IPS DF 19.7 (cell line): ENCODE results near the gene CFD.
"Not testable (repeated sequence)": the region's sequence is repeated elsewhere in the genome, so short reads cannot be mapped to it uniquely, and the experiment has no call there.

ENCODE experiments used
- DNase-seq: peaks from one replicate; pipeline ENCODE4 v3.0.0-alpha.2; 2013; ENCODE audit warnings: low read depth, low spot score

The CFD gene

DNA sequence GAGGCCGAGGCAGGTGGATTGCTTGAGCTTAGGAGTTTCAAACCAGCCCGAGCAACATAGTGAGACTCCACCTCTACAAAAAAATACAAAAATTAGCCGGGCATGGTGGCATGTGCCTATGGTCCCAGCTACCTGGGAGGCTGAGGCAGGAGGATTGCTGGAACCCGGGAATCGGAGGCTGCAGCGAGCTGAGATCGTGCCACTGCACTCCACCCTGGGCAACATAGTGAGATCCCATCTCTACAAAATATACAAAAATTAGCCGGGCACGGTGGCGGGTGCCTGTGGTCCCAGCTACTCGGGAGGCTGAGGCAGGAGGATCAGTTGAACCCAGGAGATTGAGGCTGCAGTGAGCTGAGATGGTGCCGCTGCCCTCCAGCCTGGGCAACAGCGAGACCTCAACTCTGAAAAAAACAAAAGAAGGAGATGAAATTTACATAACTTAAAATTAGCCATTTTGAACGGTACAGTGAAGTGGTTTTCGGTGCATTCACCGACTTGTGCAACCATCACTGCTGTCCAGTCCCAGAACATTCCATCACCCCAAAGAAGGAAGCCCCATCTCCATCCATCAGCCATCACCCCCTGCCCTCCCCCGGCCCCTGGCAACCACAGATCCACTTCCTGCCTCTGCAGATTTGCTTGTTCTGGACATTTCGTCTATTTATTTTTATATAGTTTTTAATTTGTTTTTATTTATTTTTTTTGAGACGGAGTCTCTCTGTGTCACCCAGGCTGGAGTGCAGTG is 33.4 kb upstream of the CFD start:
- DNase-seq: no peak

DNA sequence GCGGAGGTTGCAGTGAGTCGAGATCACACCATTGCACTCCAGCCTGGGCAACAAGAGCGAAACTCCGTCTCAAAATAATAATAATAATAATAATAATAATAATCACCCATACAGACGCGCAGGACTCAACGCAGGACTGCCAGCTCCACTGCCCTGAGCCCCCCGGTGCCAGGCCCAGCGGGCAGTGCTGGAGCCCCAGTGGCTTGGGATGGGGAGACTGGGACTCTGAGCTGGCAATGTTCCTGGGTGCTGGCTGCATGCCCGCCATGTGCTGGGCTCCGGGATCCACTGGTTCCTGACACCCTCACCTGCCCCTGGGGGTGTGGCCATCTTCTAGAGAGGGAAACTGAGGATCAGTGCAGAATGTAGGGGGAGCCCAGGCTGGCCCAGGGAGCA is 32.2 kb upstream of the CFD start:
- DNase-seq: no peak

DNA sequence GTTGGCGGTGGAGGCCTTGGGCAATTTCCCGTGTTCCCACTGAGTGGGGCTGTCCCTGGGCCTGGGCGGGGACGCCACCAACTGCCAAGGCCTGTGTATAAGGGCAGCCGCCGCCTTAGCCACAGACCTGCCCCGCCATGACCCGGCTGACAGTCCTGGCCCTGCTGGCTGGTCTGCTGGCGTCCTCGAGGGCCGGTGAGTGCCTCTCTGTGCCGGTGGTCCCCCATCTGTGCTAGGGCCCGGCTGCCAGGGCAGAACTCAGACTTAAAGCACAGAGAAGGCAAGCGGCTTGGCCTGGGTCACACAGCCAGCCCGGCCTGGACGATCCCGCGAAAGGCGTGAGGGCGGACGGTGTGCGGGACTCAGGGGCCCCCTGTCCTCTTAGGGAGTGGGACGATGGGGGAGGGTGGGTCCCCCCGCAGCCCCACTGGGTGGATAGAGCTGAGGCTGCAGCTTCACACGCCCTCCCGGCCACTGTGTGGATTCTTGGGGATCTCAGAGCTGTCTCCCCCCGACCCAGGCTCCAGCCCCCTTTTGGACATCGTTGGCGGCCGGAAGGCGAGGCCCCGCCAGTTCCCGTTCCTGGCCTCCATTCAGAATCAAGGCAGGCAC is 31.6 kb upstream of the CFD start, which contains the start of gene AZU1:
AZU1 (plus strand) TSS at position 128 of the 612 bp plus-strand sequence; CDS start at position 138, 10 bp downstream.
- DNase-seq: no peak

DNA sequence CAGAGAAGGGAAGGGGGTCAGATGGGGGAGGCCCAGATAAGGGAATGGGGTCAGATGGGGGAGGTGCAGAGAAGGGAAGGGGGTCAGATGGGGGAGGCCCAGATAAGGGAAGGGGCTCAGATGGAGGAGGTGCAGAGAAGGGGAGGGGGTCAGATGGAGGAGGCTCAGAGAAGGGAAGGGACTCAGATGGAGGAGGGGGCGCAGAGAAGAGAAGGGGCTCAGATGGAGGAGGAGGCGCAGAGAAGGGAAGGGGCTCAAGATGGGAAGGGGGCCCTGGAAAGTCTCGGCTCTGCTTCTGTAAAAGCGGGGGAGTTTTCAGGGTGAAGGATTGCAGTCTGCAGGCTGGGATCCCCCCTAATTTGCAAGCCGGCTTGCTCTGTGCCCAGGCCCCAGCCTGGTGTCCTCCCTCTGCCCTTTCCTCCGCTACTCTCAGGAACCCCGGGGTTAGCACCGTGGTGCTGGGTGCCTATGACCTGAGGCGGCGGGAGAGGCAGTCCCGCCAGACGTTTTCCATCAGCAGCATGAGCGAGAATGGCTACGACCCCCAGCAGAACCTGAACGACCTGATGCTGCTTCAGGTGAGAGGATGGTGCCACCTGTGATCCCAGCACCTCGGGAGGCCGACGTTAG is 30.2 kb upstream of the CFD start:
- DNase-seq: no peak

DNA sequence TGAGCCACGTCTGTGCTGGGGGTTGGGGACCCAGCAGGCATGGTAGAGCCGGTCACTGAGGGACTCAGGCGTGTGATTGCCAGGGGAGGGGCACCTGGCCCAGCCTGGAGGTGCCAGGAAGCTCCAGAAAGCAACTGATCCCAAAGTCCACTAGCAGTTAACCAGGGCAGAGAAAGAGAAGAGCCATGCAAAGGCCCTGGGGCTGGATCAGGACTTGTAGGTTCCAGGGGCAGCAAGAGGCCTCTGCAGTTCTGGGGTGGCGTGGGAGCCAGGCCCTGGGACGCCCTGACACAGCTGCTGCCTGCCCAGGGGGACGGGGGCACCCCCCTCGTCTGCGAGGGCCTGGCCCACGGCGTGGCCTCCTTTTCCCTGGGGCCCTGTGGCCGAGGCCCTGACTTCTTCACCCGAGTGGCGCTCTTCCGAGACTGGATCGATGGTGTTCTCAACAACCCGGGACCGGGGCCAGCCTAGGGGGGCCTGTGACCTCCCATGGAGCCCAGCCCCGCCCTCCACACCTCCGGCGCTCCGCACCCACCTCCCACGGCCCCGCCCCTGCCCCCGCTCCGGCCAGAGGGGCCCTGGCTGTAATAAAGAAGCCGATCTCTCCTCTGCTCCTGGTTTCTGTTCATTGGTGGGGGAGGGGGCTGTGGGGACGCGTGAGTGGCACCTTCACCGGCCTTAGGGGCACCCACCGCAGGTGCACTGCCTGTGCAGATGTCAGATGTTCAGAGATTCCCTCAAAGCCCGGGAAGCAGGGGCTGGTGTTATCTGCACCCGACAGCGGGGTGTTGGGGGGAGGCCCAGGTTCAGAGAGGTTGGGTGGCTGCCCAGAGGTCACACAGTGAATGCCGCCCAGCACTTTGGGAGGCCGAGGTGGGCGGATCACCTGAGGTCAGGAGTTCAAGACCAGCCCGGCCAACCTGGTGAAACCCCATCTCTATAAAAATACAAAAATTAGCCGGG is 27.8 kb upstream of the CFD start:
- no peak for DNase-seq

DNA sequence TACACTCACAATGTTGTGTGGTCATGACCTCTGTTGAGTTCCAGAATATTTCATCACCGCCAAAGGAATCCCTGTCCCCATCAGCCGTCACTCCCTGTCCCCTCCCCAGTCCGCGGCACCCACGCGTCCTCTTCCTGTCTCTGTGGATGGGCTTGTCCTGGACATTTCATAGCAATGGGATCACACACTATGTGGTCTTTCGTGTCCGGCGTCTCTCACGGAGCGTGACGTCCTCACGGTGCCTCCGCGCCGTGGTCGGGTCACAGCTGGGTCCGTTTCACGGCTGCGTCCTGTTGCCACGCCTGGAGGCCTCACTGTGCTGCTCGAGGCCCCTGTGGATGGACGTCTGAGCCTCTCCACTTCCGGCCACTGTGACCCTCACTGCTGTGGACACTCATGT is 25.2 kb upstream of the CFD start:
- DNase-seq: no peak

DNA sequence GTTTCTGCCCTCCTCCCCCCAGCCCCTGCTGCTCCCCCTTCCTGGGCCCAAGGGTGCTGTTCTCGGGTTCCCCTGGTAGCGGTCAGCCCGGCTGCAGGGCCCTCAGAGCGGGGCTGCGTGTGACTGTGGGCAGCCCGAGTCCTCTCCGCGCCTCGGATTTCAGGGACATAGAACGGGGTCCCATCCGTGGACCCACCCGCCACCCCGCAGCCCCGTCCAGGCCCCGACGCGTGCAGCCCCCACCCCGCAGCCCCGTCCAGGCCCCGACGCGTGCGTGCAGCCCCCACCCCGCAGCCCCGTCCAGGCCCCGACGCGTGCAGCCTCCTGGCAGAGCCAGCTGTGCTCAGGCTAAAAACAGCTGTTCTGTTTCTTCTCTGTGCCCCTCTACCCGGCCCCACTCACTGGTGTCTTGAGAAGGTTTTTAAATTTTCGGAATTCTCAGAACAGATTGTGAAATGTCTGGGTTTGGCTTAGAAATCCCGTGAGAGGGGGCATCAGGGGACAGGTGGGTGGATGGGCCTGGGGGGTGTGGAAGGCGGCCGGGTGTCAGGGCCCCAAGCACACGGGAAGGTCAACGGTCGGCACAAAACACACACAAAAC is 24.2 kb upstream of the CFD start:
- DNase-seq: no peak

DNA sequence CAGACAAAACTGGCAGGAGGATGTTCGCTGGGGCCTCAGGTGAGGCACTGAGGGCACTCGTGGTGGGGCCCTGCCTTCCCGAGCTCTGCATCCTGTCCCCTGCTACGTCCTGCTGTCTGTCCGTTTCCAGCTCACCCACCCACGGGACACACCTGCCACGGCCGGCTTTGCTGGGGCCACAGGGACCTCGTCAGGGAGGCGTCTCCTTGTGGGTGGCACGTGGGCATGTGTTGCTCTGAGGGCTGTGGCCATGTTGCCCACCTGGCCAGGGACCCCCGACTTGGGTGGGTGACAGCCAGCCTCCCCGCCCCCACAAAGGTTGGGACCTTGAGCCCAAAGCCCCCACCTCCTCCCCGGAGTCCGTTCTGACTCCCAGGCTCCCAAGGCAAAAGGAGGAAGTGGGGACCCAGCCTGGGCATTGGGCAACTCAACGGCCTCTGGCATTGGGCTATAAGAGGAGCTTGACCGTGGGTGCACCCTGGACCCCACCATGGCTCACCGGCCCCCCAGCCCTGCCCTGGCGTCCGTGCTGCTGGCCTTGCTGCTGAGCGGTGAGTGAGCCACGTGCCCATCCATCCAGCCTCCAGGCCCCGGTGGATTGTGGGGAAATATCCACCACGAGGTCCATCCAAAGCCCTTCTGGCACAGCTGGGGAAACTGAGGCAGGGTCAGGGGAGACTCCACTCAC is 18.8 kb upstream of the CFD start, which contains the start of gene PRTN3:
PRTN3 (plus strand) TSS at position 481 of the 688 bp plus-strand sequence; CDS start at position 491, 10 bp downstream.
- no peak for DNase-seq

DNA sequence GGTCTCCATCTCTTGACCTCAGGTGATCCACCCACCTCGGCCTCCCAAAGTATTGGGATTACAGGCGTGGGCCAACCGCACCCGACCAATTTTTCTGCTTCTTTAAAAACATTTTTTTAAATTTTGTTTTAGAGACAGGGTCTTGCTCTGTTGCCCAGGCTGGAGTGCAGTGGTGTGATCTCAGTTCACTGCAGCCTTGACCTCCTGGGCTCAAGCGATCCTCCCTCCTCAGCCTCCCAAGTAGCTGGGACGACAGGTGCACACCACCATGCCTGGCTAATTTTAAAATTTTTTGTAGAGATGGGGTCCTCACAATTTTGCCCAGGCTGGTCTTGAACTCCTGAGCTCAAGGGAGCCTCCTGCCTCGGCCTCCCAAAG is 16.7 kb upstream of the CFD start:
- DNase-seq: not testable (repeated sequence)

DNA sequence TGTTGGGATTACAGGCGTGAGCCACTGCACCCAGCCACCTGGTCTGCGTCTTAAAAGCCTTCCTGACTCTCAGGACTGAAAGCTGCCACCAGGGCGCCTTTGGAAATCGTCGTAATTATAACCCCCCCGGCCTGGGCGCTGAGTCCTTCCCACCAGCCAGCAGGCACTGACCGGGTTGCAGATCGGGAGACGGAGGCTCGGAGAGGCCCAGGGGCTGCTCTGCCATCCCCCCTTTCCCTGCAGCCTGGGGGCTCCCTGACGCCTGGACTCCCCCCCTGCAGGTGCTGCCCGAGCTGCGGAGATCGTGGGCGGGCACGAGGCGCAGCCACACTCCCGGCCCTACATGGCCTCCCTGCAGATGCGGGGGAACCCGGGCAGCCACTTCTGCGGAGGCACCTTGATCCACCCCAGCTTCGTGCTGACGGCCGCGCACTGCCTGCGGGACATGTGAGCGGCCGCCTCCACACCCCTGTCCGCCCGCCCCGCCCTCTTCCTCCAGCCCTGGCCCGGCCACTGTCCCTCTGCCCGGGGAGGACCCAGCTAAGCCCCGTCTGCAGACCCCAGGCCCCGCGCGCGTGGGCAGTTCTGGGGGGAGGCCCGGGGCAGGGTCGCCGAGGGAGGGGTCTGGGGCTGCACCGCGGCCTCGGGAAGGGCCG is 16.2 kb upstream of the CFD start:
- DNase-seq: no peak

DNA sequence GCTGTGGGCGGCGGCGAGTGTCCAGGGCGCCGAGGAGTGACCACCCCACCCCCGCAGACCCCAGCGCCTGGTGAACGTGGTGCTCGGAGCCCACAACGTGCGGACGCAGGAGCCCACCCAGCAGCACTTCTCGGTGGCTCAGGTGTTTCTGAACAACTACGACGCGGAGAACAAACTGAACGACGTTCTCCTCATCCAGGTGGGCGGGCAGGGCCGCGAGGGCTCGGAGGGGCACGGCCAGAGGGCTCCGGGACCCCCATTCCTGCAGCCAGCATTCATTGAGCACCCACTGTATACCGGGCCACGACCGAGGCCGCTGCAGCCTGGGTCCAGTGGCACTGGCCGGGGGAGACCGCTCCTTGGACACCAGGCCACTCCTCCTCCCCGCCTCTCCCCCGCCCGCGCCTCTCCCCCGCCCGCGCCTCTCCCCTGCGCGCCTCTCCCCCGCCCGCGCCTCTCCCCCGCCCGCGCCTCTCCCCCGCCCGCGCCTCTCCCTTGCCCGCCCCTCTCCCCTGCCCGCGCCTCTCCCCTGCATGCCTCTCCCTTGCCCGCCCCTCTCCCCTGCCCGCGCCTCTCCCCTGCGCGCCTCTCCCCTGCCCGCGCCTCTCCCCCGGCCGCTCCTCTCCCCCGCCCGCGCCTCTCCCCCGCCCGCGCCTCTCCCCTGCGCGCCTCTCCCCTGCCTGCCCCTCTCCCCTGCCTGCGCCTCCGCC is 15.5 kb upstream of the CFD start:
- no peak for DNase-seq

DNA sequence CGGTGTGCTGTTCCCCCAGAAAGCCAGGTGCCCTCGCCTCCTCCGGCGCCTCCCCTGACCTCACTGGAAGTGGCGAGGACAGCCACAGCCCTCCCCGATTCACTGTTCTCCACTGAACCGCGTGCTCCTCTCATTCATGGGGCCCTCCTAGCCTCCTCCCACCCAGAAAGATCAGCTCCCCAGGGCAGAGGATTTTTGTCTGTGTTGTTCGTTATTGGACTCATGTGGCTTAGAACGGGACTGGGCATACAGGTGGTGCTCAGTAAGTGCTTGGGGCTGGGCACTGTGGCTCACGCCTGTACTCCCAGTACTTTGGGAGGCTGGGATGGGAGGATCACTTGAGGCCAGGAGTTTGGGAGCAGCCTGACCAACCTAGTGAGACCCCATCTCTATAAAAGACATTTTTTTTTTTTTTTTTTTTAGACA is 14.9 kb upstream of the CFD start:
- DNase-seq: no peak

DNA sequence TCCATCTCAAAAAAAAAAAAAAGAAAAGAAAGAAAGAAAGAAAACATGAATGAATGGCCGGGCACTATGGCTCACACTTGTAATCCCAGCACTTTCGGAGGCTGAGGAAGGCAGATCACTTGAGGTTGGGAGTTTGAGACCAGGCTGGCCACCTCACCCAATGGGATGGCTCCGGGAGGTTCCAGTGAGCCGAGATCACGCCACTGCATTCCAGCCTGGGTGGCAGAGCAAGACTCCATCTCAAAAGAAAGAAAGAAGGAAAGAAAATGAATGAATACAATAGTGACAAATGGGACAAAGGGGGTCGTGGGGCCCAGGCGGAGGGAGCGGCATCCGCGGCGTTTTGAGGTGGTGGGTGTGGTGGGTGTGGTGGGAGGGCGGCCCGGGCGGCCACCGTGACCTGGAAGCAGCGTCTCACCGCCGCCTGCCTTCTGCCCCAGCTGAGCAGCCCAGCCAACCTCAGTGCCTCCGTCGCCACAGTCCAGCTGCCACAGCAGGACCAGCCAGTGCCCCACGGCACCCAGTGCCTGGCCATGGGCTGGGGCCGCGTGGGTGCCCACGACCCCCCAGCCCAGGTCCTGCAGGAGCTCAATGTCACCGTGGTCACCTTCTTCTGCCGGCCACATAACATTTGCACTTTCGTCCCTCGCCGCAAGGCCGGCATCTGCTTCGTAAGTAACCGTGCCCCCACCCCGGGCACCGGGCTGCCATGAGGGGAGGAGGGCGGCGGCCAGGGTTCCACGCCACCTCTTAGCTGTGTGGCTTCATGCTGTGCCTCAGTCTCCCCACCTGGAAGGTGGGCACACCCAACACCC is 13.6 kb upstream of the CFD start:
- no peak for DNase-seq

DNA sequence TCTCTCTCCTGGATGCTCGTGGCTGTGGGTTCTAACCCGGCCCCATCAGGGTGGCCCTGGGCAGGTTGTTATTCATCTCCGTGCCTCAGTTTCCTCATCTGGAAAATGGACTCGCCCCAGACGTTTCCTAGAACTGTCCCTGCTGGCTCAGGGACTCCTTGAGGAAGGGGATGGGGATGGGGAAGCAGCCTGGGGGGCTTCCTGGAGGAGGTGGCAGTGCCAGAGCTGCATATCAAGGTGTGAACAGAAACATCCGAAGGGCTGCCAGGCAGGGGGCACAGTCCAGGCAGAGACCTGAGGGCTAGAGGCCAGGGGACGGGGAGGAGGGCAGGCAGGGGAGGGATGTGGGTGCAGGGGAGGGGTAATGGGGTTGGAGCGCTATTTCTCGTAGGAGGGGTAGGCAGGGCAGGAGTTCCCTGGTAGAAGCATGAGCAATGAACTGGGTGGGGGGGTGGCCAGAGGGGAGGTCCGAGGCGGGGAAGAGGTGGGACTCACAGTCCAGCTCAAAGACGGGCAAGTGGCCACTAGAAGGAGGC is 11.0 kb upstream of the CFD start:
- no peak for DNase-seq

DNA sequence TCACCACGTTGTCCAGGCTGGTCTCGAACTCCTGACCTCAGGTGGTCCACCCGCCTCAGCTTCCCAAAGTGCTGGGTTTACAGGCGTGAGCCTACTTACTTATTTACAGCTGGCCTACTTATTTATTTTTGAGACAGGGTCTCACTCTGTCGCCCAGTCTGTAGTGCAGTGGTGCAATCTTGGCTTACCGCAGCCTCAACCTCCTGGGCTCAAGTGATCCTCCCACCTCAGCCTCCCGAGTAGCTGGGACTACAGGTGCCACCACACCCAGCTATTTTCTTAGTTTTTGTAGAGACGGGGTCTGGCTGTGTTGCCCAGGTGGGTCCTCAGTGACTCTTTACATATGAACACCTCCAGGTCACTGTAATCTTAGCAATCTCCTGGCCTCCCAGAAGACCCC is 10.3 kb upstream of the CFD start:
- not testable (repeated sequence) for DNase-seq

DNA sequence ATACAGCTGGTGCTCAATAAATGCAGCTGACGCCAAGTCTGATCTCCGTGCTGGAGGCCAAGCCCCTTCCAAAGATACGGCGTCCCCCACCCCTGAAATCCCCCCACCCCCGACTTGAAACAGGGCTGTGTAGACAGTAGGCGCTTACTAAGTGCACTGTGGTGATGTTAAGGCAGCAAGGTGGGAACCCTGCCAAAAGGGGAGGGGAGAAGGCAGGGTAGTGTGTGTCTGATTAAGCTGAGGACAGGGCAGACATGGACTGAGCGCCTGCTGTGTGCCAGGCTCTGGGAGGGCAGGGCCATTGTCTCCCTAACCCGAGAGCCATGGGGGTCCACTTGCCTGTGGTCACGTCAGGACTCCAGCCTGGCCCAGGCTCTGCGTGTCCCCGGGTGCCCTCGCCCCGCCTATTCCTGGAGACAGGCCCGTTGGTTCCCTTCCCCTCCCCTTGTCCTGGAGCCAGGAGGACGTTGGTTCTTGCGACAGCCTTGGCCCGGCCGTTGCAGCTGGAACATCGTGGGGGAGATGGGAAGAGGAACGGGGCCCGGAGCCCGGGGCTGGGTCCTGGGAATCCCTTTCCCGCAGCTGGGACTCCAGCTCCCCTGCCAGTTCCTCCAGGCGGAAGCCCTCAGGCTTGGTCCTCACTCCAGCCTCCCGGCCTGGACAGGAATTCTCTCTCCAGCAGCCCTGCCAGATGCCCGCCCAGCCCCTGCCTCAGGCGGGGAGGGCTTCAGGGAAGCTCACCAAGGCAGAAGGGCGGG is 9.1 kb upstream of the CFD start:
- DNase-seq: no peak

DNA sequence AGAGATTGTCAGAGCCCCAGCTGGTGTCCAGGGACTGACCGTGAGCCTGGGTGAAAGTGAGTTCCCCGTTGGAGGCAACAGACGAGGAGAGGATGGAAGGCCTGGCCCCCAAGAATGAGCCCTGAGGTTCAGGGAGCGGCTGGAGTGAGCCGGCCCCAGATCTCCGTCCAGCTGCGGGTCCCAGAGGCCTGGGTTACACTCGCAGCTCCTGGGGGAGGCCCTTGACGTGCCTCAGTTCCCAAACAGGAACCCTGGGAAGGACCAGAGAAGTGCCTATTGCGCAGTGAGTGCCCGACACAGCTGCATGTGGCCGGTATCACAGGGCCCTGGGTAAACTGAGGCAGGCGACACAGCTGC is 8.5 kb upstream of the CFD start:
- no peak for DNase-seq
